Stimulated activated CD8-positive, alpha-beta memory T cell treated with anti-CD3 and anti-CD28 coated beads, Interleukin-7, amount 100 ng/mL, for 1 hour (primary cell): ENCODE measurements around the gene MAP3K4.
"Not testable (repeated sequence)": the region's sequence is repeated elsewhere in the genome, so short reads cannot be mapped to it uniquely, and the experiment has no call there.

Source experiments
- DNase-seq, 2 donors: peaks; one replicate each; pipeline ENCODE4 v3.0.0-alpha.2; 2020; ENCODE audit warnings: low read depth in 2 of 2

MAP3K4 gene

DNA sequence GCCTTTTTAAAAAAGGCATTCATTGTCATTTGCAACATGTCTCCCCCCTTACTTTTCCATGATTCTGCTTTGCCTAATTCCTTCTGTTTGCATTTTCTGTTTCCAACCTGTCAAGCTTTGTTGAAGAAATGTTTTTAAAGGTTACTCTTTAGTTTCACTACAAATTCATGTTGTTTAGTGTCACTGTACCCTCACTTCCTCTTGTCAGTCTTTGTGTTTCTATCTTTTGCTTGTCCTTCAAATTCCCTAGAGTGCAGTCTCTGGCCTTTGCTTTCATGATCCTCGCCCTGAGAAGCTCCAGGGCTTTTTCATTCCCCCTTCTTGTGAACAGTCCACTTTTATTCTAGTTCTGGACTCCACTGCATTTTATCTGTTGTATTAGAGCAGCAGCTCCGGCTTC is 90.6 kb downstream of the MAP3K4 start:
- no peak for DNase-seq

DNA sequence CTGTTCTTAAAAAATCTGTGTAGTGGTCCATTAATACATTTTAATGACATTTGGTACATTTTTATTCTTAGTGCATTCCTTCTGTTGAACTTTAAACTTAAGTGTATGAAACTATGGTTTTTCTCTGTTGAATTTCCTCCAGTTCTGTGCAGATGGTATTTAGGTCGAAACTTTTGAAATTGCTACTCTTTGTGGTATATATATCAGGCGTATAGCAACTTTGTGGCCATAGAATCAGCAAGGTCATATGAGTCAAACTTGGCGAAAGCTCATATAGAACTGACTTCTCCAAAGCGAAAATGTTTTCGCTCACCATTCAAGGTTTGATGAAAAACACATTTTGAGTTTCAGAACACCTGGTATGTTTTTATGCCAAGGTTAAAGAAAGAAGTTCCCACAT is 93.7 kb downstream of the MAP3K4 start:
- no peak for DNase-seq

DNA sequence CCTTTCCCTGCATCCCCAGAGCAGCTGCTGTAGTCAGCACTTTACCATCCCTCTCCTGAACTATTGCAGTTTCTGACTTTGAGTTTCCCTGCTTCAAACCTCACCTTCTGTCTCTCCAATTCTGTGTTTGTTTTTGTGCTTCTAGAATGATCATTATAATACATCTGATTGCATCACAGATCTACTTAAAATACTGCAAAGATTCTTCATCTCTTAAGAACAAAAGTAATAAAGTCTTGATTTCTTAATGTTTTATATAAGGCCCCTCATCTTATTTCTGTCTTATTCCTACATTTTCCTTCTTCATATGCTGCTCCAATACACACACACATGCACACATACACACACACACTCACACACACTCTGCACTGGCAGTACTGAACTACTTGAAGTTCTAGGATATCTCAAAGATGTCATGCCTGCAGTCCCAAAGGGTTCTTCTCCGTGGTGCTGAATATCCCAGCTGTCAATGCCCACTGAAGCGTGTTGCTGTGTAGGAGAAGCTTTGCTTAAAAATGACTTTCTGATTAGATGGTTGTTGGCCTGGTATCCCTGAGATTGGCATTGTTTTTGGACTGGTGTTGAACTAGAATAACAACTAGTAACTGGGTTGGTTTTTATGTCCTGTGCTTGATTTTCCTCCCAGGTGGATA is 97.2 kb downstream of the MAP3K4 start:
- no peak for DNase-seq

- no peak for DNase-seq
Observed at GRCh38 chr6:161091151-161091550, 99.6 kb downstream of the MAP3K4 start.

DNA sequence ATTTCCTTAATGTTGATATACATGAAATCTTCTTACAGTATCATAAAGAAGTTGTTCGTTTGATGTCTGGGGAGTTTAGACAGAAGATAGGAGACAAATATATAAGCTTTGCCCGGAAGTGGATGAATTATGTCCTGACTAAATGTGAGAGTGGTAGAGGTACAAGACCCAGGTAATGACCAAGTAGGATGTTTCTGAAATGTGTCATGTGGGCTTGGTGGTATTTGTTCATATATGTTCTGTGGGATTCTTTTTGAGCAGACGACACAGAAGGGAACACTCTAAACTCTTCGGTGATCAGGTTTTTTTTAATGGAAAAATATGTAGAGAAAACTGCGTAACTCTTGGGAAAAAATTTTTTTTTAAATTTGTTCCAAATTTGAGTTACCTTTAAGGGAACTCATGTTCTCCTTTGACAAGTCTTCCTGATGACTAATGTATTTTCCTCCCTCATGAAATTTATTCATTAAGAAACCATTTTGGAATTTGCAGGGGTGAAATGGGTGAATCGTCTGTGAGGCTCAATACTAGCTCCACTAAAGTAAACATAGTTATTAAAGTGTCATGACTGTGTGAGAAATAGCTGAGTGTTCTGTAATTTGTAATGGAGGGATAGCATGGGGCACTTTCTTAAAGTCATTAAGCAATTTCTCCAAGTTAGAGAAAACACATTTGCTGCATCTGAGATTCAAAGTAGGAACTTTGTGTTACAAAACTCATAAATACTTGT is 100.6 kb downstream of the MAP3K4 start:
- no peak for DNase-seq

DNA sequence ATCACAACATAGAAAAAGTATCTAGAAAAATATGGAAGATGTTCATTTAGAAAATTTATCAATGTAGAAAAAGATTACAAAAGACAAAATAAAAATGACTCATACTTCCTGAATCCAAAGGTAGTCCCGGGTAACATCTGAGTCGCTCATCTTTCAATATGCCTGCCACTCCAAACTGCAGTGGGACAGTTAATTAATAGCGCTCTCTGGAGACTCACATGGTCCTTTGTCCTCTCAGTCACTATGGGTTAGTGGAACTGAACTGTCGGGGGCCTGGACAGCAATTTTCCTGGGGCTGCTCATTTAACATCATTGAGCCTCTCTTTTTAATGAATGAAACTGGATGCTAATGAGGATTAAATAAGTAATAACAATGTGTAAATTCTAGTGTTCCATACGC is 103.4 kb downstream of the MAP3K4 start:
- DNase-seq, result no peak

DNA sequence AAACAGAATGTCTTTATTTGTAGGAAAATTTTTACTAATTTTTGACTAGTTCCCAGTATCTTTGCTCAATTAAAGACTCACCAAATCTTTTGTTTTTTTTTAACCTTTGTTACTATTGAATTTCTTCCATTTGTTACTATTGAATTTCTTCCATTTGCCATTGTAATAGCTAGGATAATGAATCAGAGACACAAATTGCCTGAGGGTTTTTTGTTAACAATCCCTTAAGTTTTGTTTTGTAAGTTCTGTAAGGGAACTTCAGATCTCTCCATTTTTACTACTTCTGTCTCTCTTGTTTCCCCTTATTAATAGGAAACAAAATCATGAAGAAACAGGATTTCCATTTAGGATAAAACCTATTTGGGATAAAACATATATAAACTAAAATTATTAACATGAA is 104.3 kb downstream of the MAP3K4 start:
- DNase-seq, result no peak

GRCh38 chr6:161100072-161100471 is 108.5 kb downstream of the MAP3K4 start:
- DNase-seq, result no peak

- no peak for DNase-seq
Observed at GRCh38 chr6:161101517-161101916, 109.9 kb downstream of the MAP3K4 start.

DNA sequence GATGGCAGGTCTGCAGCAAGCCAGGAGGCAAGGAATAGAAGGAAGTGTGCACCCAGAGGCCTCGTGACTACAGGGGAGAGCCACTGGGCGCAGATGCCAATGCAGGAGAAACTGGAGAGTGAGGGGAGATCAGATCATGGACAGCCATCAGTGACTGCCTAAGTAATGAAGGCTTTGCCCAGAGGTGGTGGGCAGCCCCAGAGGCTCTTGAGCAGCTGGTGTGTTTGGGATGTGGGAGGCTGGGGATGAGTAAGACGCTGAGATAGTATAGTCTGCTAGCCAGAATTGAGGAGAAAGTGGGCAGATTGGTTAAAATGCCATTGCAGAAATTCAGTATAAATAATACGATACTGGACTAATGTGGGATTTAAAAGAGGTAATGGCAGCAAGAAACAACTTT is 111.9 kb downstream of the MAP3K4 start:
- DNase-seq, result no peak

- no peak for DNase-seq
Observed at GRCh38 chr6:161104966-161105365, 113.4 kb downstream of the MAP3K4 start.

GRCh38 chr6:161105408-161105807 is 113.8 kb downstream of the MAP3K4 start:
- no peak for DNase-seq

DNA sequence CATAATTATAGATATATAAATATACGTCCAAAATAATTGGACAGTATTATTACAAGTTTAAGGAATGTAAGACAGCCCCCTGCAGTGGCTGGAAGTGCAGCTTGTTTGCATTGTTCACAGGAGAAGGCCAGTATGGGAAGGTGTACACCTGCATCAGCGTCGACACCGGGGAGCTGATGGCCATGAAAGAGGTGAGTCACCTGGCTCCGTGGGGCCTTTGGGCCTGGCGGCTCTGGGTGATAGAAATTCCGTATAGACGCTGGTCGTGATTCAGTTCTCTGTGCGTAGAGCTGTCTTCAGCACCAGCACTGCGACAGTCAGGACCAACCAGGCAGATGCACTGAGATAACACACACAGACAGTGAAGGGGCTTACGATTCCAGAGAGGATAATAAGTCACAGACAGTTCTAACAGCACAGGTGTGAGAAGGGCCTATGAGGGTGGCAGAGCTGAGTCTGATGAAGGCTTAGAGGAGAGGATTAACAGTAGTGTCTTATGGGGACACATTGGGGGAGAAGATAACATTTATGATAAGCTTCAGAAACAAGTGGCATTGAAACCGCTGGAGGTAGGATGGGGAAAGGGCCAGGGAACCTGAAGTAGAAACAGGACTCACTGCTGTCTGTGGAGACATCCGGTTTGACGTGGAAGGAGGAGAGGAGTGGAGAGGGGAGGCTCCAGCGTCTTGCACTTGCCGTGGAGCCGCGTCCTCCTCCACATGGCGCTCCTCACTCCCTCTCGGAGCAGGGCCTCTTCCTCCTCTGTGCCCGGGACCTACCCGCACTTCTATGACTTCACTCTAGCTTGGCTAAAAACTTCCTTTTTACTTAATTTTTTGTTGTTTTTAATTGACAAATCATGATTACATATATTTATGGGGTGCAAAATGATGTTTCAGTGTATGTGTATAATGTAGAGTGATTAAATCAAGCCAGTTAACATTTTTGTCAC is 116.5 kb downstream of the MAP3K4 start:
- no peak for DNase-seq

GRCh38 chr6:161108916-161109315 is 117.3 kb downstream of the MAP3K4 start:
- DNase-seq, result no peak

- DNase-seq, result no peak
Observed at GRCh38 chr6:161109366-161109765, 117.8 kb downstream of the MAP3K4 start.

GRCh38 chr6:161110028-161110779 is 118.6 kb downstream of the MAP3K4 start:
- no peak for DNase-seq

DNA sequence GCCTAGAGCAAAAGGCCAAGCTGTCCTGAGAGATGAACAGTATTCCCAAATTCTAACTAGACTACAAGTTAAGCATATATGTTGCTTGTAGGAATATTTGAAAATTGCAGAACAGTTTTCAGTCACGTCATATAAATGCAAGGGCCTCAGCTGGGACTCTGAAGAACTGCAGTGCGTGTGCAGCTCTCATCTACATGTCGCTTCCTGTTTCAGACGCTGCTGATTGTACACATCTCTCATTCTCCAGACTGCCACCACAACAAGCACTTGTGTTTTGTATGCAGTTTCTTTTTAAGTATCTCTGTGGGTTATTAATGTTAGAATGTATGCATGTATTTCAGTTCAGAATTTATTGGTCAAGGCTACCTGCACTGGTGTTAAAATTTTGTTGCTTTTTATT is 119.7 kb downstream of the MAP3K4 start:
- no peak for DNase-seq

- DNase-seq, result no peak
Observed at GRCh38 chr6:161115468-161115867, 123.9 kb downstream of the MAP3K4 start.

DNA sequence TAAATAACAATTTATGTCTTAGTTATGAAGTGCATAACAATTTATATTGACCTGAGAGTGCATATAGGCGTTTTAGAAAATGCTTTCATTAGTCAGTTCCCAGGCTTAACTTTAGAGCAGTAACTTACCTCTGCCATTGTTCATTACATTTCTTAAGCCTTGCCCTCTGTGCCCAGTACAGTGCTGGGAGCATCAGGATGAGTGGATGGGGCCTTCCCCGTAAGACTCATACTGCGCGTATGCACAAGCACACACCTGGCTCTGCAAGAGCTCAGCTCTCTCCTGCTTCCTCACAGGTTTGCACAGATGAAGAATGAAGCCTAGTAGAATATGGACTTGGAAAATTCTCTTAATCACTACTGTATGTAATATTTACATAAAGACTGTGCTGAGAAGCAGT is 125.0 kb downstream of the MAP3K4 start:
- no peak for DNase-seq

GRCh38 chr6:161117308-161117707 is 125.7 kb downstream of the MAP3K4 start:
- DNase-seq, result no peak

DNA sequence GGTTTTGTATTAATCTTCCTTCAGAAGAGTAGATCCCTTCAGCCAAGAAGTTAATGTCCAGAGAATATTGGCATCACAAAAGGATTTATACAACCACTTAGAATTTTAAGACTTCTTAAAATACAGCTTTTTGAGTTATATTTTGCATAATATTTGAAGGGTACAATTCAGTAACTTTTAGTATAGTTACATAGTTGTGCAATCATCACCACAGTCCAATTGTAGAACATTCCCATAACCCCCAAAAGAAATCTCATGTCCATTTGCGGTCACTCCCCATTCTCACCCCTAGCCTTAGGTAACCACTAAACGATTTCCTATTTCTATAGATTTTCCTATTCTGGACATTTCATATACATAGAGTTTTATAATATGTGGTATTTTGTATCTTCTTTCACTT is 126.4 kb downstream of the MAP3K4 start:
- no peak for DNase-seq

- DNase-seq, result not testable (repeated sequence)
Observed at GRCh38 chr6:161123319-161123718, 131.8 kb downstream of the MAP3K4 start.
